A549 treated with GW870086 at 1 μM for 4 hours (cell line): ENCODE results near the gene KLRD1. TPM values are rescaled to one million over a fixed set of nuclear protein-coding genes. Genes with fewer than 3 reads are reported as not detected.

Experiments
- total RNA-seq: library from RNA; stranded (reverse); fragments of 200-300 nt; extraction: Qiagen RNA extraction; gene quantifications from 5 replicates; pipeline ENCODE4 v1.2.3, GENCODE V29; 2022; ENCODE audit warnings: low read depth

Gene KLRD1
- not detected in 5 replicates for total RNA-seq

GRCh38 chr12:10307630-10308029 is at the start of gene KLRD1:
Gene KLRD1, plus strand, starts transcription at chr12:10307870. Its CDS starts 208 bp downstream, at chr12:10308078.

Other genes with a start within 250 kb of the KLRD1 start
- not detected in 5 replicates for gene CLEC1A, start 208.9 kb upstream of the KLRD1 start, total RNA-seq
- not detected in 5 replicates for gene CLEC7A, start 177.7 kb upstream of the KLRD1 start, total RNA-seq
- 0.72 to 1.8 TPM (median 1.2 TPM) in 5 replicates for gene OLR1, start 135.7 kb upstream of the KLRD1 start, total RNA-seq
- 0.08 to 0.64 TPM (median 0.16 TPM) in 4 of 5 replicates, not detected in the other for gene TMEM52B, start 128.8 kb upstream of the KLRD1 start, total RNA-seq
- gene GABARAPL1, start 95.0 kb upstream of the KLRD1 start, total RNA-seq, result 37.0 to 47.9 TPM (median 37.9 TPM) in 5 replicates
- not detected in 5 replicates for gene KLRK1, start 82.2 kb downstream of the KLRD1 start, total RNA-seq
- gene KLRC4, start 101.9 kb downstream of the KLRD1 start, total RNA-seq, result not detected in 5 replicates
- 0.41 to 0.42 TPM in 2 of 5 replicates, not detected in the others for gene KLRC3, start 112.7 kb downstream of the KLRD1 start, total RNA-seq
- 1.7 to 2.4 TPM (median 2.1 TPM) in 5 replicates for gene KLRC2, start 128.1 kb downstream of the KLRD1 start, total RNA-seq
- gene KLRC1, start 145.5 kb downstream of the KLRD1 start, total RNA-seq, result not detected in 5 replicates
- 0.29 to 0.82 TPM (median 0.59 TPM) in 5 replicates for gene EIF2S3B, start 198.0 kb downstream of the KLRD1 start, total RNA-seq